HG03159 (cell line): ENCODE data around the gene TENT4A.
A peak's percentile ranks its signal among the peaks of the same experiment; 100 is the strongest.

Experiments used
- ATAC-seq: cut with Tn5 transposase; IDR thresholded peaks from one replicate; pipeline ENCODE4 v1.9.1; 2021; ENCODE audit warnings: mild to moderate bottlenecking, moderate library complexity; ENCODE audit not compliant: unreplicated experiment

The TENT4A gene

GRCh38 chr5:6717247-6717646 is 4.0 kb downstream of the TENT4A start:
- ATAC-seq: no peak

DNA sequence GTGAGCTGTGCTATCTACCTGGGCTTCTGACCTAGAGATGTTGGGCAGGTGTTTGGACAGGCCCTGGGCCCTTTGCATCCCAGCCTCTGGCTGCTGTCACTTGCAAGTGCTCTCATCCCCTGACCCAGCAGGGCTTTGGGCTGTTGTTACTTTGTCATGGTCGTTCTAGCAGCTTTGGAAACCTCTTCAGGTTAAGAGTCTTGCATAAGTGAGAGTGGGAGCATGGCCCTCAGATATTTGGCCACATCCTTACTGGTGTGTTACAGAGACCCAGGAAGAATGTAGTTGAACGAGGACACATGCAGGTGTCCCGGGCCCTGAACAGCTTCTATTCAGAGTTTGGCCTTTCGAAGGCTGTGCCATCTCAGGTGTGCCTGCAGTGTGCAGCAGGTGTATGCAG is 4.5 kb downstream of the TENT4A start:
- no peak for ATAC-seq

DNA sequence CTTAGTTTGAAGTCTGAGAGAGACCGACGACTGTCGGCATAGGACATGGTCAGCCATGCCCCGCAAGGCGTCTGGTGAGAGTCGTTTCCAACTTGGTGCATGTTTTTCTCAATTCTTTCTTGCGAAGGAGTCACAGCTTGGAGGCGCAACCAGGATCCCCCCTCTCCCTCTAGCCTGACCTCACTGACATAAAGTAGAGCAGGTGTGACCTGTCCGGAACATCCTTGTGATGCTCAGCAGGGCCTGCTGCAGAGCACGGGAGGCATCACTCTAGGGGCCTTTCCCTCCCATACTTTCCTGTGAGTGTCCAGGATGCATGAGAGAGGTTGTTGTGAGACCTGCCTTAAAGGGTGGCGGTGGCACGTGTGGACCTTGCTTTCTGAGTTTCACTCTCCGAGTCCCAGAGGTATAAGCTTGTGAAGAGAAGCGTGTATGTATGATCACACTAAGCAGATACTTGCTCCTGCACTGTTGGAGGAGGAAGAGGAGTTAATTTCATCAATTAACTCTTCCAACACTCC is 5.0 kb downstream of the TENT4A start:
- ATAC-seq: no peak

GRCh38 chr5:6718718-6719117 is 5.5 kb downstream of the TENT4A start:
- ATAC-seq: no peak

- no peak for ATAC-seq
Observed at GRCh38 chr5:6719417-6719816, 6.2 kb downstream of the TENT4A start.

- no peak for ATAC-seq
Observed at GRCh38 chr5:6719896-6720560, 6.8 kb downstream of the TENT4A start.

GRCh38 chr5:6720561-6720921 is 7.3 kb downstream of the TENT4A start:
- no peak for ATAC-seq

DNA sequence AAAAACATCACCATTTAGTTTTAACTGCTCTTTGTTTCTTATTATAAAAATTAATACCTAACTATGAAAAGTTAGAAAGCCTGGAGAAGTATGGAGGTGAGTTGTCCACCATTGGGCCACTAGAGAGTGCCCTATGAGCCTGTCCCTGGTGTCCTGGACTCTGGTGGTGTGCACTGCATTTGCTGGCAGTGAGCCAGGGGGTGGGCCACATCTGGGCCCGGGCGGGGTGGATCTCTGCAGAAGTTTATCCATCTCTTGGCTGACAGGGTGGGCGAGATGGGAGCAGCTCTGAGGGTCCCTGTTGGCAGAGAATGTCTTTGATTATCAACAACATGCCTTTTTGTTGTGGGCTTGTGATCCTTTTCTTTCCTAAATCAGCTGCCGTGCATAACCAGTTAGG is 8.2 kb downstream of the TENT4A start:
- no peak for ATAC-seq

GRCh38 chr5:6722015-6722414 is 8.8 kb downstream of the TENT4A start:
- ATAC-seq: peak; percentile 45

DNA sequence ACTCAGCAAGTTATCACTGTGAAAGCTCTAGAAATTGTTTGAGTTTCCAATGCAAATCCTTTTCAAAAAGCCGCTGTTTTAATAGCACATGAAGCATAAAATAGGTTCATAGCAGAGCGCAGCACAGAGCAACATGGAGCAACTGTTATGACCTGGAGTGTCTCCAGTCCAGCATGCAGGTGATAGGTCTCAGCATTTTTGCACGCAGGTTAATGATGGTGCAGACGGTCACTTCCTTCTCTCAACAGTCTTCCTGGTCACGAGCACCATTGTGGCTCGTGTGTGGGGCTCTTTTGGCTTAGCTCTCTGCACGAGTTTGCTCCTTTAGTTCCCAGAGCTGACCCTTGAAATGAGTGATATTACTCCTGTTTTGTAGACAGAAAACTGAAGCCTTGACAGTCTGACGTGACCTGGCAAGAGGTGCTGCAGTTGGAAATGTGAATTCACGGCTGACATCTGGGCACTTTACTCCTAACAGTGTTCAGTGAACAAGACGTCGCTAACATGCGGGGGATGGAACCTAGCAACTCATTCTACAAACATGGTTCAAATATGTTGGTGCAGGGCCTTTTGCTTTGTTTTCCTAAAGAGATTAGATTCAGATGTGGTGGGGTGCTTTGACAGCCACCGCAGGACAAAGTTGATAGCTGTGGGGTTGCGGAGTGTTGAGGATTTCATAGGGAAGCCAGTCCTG is 10.0 kb downstream of the TENT4A start:
- no peak for ATAC-seq

GRCh38 chr5:6723816-6724300 is 10.6 kb downstream of the TENT4A start:
- no peak for ATAC-seq

DNA sequence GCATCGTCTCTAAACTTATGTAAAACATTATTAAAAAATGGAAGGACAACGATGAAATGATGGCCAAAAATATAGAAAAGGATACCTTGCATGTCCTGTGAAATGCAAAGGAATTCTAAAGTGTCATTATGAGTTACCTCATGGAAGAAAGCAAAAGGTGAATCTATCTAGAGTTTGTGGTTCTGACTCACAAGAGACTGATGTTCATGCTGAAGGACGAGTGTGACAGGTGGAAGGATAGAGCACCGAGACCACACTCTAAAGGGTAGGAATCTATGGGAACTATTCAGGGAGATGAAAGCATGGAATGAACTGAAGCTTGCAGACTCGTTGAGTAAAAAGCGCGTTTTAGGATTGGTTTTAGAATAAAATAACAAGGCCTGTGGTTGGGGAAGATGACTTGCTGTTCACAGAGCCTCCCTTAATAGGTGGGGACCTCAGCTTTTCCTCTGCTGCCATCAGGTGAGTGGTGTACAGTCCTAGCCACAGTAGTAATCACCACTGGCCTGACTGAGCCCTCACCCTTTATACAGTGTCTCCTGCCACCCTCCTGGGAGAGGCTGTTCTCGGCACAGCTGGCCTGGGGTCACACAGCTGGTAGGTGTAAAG is 11.2 kb downstream of the TENT4A start:
- no peak for ATAC-seq

DNA sequence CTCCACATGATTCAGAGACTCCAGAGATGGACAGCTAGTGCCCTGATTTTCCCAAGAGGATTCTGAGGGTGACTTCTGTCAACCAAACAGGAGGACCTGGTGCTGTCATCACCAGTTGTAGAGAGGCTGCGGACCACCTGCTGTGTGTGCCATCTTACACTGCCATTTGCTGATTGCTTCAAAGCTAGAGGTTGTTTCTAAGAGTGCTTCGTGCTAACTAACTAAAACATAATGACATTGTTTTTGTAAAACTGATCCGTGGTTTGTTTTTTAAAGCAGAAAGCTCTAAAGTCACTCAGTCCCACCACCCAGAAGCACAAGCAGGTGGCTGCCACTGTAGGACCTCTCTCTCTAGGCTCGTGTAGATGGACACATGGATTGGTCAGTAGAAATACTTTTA is 12.2 kb downstream of the TENT4A start:
- no peak for ATAC-seq

- ATAC-seq: no peak
Observed at GRCh38 chr5:6726006-6726405, 12.8 kb downstream of the TENT4A start.

GRCh38 chr5:6727231-6727630 is 14.0 kb downstream of the TENT4A start:
- ATAC-seq: no peak

DNA sequence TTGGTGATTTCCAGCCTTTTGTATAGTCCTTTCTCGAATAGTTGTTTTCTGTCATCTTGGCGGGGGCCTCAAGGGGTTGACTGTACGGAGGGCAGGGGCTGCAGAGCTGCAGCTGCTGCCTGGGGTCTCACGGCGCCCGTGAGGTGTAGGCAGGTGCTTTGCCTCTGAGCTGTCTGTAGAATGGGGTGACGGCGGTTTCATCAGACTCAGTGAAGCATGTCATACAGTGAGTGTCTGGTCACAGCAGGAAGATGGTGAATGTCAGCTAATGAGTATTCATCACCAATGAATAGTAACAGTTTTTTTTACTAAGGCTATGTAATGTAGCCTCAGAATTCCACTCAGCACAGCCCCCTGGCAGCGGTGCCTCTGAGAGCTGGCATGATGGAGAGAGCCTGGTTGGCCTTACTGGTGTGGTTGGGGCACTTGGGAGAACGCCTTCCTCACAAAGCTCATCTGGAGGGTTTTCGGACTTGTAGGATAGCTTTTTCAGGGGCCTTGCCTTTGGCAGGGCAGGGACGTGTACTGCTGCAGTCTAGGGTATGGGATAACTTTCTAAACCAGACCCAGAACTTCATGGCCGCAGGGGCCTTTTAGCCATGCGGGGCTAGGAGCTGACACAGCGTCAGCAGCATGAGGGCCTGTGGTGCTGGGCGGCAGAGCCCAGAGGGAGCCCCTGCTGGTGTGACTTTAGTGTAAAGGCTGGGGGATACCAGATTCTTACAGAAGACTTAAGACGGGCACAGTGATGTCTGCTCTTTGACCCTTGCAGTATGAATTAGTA is 15.0 kb downstream of the TENT4A start:
- peak; percentile 72 for ATAC-seq

DNA sequence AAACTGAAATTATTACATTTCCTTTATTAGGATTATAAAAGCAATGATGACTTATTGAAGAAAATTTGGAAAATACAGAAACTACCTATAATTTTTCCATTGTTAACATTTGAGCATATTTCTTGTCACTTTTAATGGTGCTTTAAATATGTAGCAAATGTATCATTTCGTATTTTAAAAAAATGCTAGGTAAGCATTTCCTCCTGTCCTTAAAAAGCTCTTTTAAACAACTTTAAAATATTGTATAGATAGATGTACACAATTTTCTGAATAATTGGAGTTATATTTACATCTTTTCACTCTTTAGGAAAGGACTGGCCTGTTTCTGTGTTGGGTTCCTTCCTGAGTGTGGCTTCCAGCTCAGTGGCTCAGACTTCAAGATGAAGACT is 15.6 kb downstream of the TENT4A start:
- no peak for ATAC-seq

DNA sequence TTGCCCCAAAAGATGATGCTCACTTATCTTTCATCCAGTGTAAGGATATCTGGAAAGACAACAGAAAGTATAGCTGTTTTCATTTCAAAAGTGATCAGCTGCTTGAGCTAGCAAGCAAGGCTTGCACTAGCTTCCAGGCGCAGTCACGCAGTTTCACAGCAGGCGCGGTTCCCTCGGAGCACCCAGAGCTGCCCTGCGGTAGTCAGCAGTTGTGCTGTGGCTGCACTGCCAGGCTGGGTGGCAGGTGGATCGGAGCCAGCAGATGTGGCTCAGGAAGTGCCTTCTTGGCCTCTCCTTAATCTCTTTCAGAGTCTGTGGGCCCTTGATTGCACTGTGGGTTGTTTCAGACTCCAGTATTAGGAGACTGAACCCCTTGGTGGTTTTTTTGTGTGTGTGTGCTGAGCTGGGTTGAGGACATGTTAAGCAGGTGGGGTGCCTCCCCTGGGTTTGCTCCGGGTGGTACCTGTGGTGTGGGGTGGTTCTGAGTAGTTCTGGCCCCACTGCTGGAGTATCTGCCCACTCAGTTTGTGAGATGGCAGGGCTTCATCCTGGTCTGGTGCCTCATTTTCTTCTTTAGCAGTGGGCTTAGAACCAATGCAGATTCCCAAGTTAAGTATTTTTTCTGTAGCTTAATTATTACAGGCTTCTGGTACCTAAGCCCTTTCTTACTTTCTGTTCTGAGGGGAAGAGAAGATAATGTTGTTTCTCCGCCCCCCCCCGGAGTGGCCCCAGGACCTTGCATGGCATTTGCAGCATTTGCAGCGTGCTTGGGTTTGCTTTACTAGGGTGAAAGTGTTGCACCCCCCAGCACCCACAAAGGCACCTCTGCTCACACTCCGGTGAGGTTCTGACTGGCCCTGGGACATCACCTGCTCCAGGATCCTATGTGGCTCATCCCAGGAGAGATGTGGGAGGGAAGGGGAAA is 16.4 kb downstream of the TENT4A start:
- ATAC-seq: peak; percentile 31

DNA sequence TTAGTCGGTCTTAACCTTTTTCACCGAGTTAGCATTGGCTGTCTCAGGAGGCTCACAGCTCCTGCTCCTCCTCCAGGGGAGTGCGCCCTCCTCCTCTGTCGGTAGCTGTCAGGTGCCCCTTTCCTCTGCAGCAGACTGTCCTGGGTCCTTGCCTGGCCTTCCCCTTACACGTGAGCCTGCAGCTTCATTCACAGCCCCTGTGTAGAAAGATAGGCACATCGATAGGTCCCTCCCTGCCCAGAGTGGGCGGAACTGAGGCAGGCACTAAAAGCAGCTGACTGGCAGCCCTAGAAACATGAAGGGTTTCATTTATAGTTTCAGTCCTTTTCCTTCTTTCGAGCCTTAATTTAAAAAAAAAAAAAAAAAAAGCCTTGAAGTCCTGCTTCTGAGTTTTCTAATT is 17.2 kb downstream of the TENT4A start:
- ATAC-seq: peak; percentile 43

DNA sequence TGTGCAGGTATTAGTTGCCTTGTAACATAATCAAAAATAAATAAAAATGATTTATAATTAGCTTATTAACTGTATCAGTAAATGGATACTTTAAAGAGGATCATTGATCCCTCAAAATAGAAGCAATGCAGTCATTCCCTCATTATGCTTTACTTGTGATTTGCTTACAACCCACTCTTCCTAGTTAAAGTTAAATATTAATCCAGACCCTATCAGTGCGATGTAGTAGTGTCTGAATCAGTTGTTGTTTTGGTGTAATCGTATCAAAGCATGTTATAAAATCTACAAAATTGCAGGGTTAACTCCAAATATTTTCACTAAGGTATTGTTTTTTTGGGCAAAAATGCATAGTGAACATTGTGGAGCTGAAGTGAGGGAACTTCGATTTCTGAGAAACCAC is 17.6 kb downstream of the TENT4A start:
- no peak for ATAC-seq
